Epithelial cell of esophagus (primary cell): ENCODE data around the gene EHD2.
A peak's percentile ranks its signal among the peaks of the same experiment; 100 is the strongest.
"Not testable (repeated sequence)": the region's sequence is repeated elsewhere in the genome, so short reads cannot be mapped to it uniquely, and the experiment has no call there.

ENCODE experiments used
- DNase-seq: peaks from one replicate; pipeline ENCODE4 v3.0.0; 2010; ENCODE audit warnings: low read depth
- H3K4me3 ChIP-seq: 2 replicates; pipeline ENCODE4 v1.5.1; 2011; ENCODE audit warnings: mild to moderate bottlenecking, low read length, control low read depth
- CTCF ChIP-seq: IDR thresholded peaks from 2 replicates; pipeline ENCODE4 v1.5.1; 2011; ENCODE audit warnings: low read depth, mild to moderate bottlenecking, low read length, control low read depth, inconsistent platforms; ENCODE audit not compliant: insufficient read depth; ENCODE audit errors: missing control alignments

EHD2 gene

GRCh38 chr19:47760632-47760999 is 47.4 kb downstream of the EHD2 start:
- H3K4me3 ChIP-seq = no peak overlapping the region
- no peak for DNase-seq
- no peak for TF ChIP-seq CTCF

GRCh38 chr19:47761566-47761965 is 48.3 kb downstream of the EHD2 start:
- TF ChIP-seq CTCF = no peak
- no peak overlapping the region for H3K4me3 ChIP-seq
- no peak for DNase-seq

- H3K4me3 ChIP-seq = no peak overlapping the region
- DNase-seq = no peak
- TF ChIP-seq CTCF = no peak
Observed at GRCh38 chr19:47762151-47762550, 48.9 kb downstream of the EHD2 start.

GRCh38 chr19:47762615-47763308 is 49.5 kb downstream of the EHD2 start:
- DNase-seq = no peak
- no peak for TF ChIP-seq CTCF
- no peak overlapping the region for H3K4me3 ChIP-seq

GRCh38 chr19:47764705-47765104 is 51.5 kb downstream of the EHD2 start:
- H3K4me3 ChIP-seq, DNase-seq: not testable (repeated sequence)

- H3K4me3 ChIP-seq = no peak overlapping the region
- TF ChIP-seq CTCF = peak; percentile 78
- peak; percentile 68 for DNase-seq
Observed at GRCh38 chr19:47765523-47766358, 52.5 kb downstream of the EHD2 start.

- no peak overlapping the region for H3K4me3 ChIP-seq
- DNase-seq = no peak
- TF ChIP-seq CTCF = no peak
Observed at GRCh38 chr19:47766359-47766620, 53.1 kb downstream of the EHD2 start.
